IPS DF 4.7 (cell line): Measurements from ENCODE around the gene ADCY7.
"Not testable (repeated sequence)": the region's sequence is repeated elsewhere in the genome, so short reads cannot be mapped to it uniquely, and the experiment has no call there.

Experiments used
- DNase-seq: peaks from one replicate; pipeline ENCODE4 v3.0.0-alpha.2; 2013; ENCODE audit warnings: low spot score; ENCODE audit errors: extremely low read depth

The ADCY7 gene

DNA sequence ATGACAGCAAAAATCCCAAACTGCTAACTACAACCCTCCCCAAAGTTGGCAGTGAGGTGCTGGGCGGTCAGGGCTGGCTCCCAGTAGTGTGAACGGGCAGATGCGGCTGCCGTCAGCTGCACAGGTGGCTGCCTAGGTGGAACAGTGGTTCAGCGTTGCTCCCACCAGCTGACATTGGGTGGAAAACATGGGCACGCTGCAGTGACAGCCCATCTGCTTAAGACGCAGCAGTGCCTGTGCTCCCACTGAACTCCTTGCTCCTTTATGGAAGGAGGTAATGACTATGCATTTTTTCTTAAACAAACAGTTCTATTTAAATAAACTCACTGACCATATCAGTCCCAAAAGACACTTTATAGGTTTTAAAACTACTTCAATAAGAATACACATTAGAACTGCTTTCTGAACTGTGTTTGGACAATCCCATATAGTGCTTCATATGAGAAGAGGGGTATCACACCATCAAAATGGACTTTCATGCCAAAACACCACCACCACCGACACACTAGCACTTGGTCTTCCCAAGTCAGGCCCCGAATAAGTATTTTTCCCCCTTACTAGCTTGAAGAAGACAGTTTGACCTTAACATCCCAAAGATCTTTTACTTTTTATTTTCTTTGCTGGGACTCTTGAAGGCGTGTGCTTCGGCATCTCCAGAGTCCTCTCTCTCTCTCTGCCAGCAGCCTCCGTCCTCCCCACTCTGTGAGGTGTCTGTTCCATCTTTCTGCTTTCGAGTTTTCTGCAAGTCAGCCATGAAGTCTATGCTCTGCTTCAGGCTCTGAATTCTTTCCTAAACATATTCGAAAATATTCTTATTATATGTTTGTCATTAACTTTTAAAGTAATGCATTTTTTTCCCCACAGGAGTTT is 68.0 kb downstream of the ADCY7 start:
- no peak for DNase-seq

- DNase-seq = no peak
These were observed 69.0 kb downstream of the ADCY7 start for GRCh38 chr16:50335196-50335958.

DNA sequence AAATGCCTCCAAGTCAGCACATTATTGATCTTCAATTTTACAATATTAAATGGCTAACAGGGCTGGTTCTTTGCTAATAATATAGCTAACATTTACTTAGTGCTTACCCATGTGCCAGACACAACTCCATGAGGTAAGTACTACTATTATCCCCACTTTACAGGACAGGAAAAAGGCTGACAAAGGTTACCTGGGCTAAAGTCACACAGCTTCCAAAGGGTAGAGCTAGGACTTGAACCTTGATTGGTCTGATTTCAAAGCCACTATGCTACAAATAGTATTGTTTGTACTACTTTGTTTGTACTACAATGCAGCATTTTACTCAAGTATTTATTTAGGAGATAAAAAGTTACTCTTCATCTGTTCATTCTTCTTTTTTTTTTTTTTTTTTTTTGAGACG is 70.5 kb downstream of the ADCY7 start:
- DNase-seq = no peak

- DNase-seq = no peak
These were observed 72.2 kb downstream of the ADCY7 start for GRCh38 chr16:50338371-50339231.

- no peak for DNase-seq
These were observed 74.2 kb downstream of the ADCY7 start for GRCh38 chr16:50340578-50340977.

DNA sequence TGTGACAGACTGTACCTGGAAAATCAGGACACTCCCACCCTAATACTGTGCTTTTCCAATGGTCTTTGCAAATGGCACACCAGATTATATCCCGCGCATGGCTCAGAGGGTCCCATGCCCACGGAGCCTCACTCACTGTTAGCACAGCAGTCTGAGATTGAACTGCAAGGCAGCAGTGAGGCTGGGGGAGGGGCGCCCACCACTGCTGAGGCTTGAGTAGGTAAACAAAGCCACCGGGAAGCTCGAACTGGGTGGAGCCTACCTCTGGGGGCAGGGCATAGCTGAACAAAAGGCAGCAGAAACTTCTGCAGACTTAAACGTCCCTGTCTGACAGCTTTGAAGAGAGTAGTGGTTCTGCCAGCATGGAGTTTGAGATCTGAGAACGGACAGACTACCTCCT is 77.2 kb downstream of the ADCY7 start:
- DNase-seq = not testable (repeated sequence)

GRCh38 chr16:50345210-50345609 is 78.9 kb downstream of the ADCY7 start:
- not testable (repeated sequence) for DNase-seq

- DNase-seq = no peak
These were observed 84.8 kb downstream of the ADCY7 start for GRCh38 chr16:50351116-50351515.

DNA sequence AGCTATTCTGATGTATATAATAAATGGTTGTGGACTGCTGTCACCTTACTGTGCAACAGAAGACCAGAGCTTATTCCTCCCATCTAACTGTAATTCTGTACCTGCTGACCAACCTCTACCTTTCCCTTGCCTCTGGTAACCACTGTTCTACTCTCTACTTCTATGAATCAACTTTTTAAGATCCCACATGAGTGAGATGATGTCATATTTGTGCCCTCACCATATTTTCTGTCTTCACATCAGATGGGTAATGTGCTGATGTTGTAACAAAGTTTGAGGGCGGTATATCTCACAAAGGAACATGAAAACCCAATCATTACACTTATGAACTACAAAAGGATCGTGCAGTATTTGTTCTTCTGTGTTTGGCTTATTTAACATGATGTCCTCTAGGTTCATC is 85.6 kb downstream of the ADCY7 start:
- no peak for DNase-seq

- DNase-seq = no peak
These were observed 87.7 kb downstream of the ADCY7 start for GRCh38 chr16:50354082-50354481.

DNA sequence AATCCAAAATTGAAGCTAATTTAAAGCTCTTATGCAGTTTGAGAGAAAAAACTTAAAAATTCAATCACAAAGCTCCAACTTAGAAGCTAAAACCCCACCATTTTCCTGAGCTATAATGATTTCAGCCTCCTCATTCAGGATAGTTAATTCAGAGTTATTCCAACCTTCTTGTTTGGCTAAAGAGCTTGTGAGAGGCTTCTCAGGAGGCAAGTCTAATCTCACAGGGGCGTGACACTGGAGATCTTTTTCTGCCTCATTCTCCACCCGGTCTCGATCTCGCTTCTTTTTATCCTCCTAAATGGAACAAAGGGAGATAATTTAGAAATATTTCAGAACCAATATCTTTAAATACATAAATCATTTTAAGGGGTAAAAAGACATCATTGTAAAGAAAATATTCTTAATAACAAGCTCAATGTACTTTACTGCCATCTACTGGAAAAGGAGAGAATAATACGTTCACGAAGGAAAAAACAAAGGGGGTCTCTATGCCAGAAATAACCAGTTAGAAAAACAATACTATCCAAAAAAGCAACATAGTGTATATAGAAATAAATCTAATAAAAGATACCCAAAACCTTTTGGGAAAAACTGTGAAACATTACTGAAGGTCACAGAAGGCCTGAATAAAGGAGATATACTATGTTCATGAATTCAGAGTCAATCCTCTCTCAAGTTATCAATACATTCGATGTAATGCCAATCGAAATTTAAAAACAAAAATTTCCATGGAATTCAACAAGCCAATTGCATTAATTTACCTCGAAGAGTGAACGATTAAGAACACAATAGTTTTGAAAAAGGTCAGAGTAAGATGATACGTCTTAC is 88.5 kb downstream of the ADCY7 start:
- no peak for DNase-seq

DNA sequence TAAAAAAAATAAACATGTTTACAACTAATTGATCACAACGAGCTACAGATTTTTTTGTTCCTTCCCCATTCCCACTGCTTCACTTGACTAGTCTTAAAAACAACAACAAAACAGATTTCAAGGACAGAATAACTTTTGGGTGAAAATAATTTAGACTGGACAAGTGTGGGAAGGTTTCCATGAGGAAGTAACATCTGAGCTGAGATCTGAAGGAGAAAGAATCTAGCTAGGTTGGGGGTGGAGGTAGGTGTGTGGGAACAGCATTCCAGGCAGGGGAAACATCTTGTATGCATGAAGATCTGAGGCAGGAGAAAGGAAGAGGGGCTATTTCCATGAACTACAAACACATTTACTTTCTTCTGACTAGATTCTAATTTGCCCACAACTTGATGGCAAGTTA is 93.3 kb downstream of the ADCY7 start:
- no peak for DNase-seq

DNA sequence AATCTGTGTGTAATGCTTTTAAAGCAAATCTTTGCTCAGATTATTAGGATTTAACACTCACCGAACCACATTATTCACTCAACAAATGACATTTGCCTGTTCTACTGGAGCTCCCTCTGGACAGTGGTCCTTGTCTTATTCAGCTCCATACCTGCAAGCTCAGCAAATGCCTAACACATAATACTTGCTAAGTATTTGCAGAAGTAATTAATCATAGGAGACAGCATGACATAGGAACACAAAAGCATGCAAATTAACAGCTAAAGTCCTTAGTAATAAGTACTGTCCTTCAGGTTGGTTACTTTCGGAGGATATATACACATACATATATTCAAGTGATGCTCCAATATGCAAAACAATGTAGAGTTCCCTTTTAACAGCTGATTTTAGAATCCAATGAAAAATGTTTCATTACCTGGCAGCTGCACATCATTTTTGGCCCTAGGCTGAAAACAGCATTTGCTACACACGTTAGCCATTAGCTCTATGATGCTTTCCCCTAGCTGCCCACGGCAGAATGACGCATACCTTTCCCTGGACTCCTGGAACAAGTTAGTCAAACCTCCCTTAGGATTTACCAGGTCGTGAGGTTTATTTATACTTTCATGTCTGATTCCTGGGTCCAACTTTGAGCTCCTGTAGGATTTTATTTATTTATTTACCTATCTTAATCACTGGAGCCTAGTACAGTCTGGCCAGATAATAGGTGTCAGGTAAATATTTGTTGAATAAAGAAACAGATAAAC is 93.9 kb downstream of the ADCY7 start:
- DNase-seq = no peak

GRCh38 chr16:50360779-50361178 is 94.4 kb downstream of the ADCY7 start:
- DNase-seq = no peak

GRCh38 chr16:50363656-50364055 is 97.3 kb downstream of the ADCY7 start:
- no peak for DNase-seq

DNA sequence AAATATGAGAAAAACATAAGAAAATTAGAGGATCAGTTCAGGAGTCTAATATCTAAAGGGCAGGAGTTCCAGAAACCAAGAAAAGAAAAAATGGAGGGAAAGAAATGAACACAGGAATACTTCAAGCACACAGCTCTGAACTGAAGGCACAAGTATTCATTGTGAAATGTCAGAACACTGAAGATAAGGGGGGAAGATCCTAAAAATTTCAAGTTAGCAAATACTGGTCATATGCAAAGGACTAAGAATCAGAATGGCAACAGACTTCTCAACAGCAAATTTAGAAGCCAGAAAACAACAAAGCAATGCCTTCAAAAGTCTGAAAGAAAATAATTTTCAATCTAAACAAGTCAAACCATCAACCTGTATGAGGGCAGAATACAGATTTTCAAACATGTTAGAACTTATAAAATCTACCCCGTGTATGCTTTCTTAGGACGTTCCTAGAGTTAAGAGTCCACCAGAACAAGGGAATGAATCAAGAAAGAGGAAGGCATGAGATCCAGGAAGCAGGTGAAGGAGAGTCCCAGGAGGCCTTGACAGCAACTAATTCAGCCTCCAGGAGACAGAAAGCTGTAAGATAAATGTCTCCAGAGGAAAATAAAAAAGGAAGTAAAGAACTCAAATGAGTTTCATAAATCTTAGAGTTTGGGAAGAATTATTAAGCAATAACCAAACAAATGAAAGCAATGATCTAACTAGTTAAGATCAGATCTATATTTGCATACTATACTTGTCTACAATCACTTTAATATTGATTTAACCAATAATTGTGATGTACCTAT is 99.6 kb downstream of the ADCY7 start:
- DNase-seq = no peak
